AG04449 (cell line): ENCODE measurements around the gene LAMA2.
"Not testable (repeated sequence)": the region's sequence is repeated elsewhere in the genome, so short reads cannot be mapped to it uniquely, and the experiment has no call there.

Experiments used
- CTCF ChIA-PET: fragments of 350-600 bp; formaldehyde crosslinking; extraction: SDS; loops from one replicate; lab custom pipeline; 2021; ENCODE audit warnings: antibody characterized with exemption; lab: Yijun Ruan, JAX
- POLR2A ChIA-PET: fragments of 400-600, 350-600 bp; formaldehyde crosslinking; extraction: SDS; loops from one replicate; lab custom pipeline; 2020; ENCODE audit warnings: antibody characterized with exemption, inconsistent platforms; lab: Yijun Ruan, JAX
- DNase-seq: peaks from one replicate; pipeline ENCODE4 v3.0.0-alpha.2; 2010; ENCODE audit warnings: low read depth, low spot score
- H3K4me3 ChIP-seq: 2 replicates; pipeline ENCODE4 v1.5.1; 2011; ENCODE audit warnings: low read depth, mild to moderate bottlenecking, control low read depth, low read length
- TF ChIP-seq, protein P1 (sequence below): IDR thresholded peaks from one replicate; pipeline ENCODE4 v1.5.1; 2011; ENCODE audit warnings: mild to moderate bottlenecking, moderate library complexity, low read length, control low read depth, inconsistent platforms; ENCODE audit not compliant: insufficient read depth; ENCODE audit errors: missing control alignments

The LAMA2 gene

DNA sequence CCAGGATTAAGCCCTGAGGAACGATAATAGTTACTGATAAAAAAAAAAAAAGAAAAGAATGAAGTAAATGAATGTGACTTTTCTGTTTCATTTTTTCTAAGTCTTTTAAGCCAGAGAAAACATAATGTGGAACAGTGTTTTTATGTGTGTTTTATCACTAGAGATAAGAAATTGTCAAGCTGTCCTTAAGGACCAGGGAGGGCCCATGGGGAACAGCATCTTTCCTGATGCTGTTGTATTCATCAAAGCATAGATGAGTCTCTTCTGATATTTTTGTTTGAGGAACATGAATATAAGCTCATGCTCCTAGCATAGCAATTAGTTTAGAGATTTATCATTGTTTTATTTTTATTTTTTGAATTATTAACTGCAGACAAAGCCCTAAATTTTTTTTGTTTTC lies 150.2 kb downstream of the LAMA2 start:
- TF ChIP-seq, protein P1, sequence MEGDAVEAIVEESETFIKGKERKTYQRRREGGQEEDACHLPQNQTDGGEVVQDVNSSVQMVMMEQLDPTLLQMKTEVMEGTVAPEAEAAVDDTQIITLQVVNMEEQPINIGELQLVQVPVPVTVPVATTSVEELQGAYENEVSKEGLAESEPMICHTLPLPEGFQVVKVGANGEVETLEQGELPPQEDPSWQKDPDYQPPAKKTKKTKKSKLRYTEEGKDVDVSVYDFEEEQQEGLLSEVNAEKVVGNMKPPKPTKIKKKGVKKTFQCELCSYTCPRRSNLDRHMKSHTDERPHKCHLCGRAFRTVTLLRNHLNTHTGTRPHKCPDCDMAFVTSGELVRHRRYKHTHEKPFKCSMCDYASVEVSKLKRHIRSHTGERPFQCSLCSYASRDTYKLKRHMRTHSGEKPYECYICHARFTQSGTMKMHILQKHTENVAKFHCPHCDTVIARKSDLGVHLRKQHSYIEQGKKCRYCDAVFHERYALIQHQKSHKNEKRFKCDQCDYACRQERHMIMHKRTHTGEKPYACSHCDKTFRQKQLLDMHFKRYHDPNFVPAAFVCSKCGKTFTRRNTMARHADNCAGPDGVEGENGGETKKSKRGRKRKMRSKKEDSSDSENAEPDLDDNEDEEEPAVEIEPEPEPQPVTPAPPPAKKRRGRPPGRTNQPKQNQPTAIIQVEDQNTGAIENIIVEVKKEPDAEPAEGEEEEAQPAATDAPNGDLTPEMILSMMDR, result no peak

DNA sequence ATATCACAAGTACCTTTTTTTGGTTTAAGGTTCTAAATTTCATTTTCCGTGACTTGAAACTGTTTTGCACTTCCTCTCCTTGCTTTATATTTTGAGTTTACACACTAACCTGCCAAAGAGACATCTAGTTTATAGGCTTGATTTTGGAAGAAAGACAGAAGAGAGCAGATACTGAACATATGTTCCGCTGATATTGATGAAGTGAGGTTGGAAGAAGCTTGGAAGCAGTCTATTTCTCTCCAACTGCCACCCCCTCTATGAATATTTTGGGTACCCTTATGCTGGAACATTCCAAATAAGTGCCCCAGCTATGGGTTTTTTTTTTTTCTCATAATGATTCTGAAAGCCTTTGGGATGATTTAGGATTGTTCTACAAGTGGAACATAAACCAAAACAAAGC lies 150.6 kb downstream of the LAMA2 start:
- no peak for DNase-seq
- no peak overlapping the region for H3K4me3 ChIP-seq
- ChIA-PET POLR2A (no interaction called here), CTCF (interaction anchor here (1.7 kb wide), 1 partner anchor 9 kb away, joined by 4 read pairs; no protein-coding TSS in a partner anchor)
- TF ChIP-seq, protein P1, result no peak

More for the DNA sequence above, 150.2 kb downstream of the LAMA2 start:
- DNase-seq, result no peak
- no peak overlapping the region for H3K4me3 ChIP-seq
- ChIA-PET POLR2A (no interaction called here), CTCF (interaction anchor here (1.1 to 1.7 kb wide), 2 partner anchors 8 to 27 kb away, joined by 3 to 4 read pairs; no protein-coding TSS in a partner anchor)

DNA sequence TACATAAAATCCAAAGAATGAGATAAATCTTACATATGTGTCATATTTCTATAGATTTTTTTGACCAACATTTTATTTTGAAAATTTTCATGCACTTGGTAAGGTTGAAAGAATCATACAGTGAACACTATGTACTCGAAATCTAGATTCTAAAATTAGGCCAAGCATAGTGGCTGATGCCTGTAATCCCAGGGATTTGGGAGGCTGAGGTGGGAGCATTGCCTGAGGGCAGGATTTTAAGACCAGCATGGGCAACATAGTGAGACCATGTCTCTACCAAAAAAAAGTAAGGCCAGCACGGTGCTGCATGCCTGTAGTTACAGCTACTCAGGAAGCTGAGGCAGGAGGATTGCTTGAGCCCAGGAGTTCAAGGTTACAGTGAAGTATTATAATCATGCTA lies 158.6 kb downstream of the LAMA2 start:
- TF ChIP-seq, protein P1, result no peak
- no peak for DNase-seq
- POLR2A ChIA-PET, result interaction anchor here (0.7 kb wide), 1 partner anchor 78 kb away, joined by 3 read pairs; no protein-coding TSS in a partner anchor
- CTCF ChIA-PET, result no interaction called here
- no peak overlapping the region for H3K4me3 ChIP-seq

DNA sequence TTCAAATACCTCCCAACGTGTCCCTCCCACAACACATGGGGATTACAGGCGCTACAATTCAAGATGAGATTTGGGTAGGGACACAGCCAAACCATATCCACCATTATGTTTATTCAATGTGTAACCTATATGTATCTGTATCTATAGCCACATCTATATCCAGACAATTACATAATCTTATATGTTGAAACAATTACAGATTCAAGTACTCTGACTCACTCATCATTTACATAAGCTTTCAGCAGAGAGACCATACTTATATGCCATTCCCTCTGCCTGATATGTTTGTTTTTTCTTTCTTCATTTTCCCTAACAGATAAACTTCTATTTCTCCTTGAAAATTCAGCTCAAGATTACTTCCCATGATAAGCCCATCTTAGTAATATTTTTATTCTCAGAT lies 163.6 kb downstream of the LAMA2 start:
- H3K4me3 ChIP-seq, result no peak overlapping the region
- TF ChIP-seq, protein P1, result no peak
- DNase-seq, result no peak
- CTCF ChIA-PET, result no interaction called here
- POLR2A ChIA-PET, result no interaction called here

DNA sequence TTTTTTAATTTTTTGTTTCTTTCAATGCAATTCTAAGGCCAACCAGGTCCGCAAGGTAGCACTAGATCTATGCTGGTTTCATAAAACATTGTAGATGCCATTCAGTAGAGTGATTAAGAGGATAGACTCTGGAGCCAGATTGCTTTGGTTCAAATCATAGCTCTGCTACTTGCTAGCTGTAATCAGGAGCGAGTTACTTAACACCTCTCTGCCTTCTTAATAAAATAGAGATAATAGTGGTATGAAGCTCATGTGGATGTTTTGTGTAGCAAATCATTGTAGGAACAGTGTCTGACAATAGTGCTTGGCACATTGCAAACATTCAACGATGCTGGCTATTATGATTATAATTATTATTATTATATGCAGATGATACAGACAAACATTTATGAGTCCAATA lies 164.9 kb downstream of the LAMA2 start:
- TF ChIP-seq, protein P1, result no peak
- no peak for DNase-seq
- ChIA-PET POLR2A (no interaction called here), CTCF (no interaction called here)
- H3K4me3 ChIP-seq, result no peak overlapping the region

DNA sequence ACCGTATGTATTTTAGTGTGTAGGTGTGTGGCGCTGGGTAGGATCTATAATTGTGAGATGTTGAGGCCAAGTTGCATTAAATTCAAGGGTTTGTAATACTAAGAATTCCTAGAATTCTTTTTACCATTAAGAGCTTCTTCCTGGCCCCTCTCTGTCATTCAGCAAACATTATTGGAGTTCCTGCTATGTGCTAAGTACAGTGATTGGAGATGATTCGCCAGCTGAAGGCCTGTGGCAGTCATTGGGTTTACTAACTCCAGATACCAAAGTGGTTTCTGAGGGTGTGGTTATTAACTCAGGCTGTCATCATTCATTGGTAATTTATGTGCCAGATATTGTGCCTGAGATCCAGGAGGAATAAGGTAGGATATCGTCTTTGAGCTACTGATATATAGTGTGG lies 167.1 kb downstream of the LAMA2 start:
- TF ChIP-seq, protein P1, result no peak
- POLR2A ChIA-PET, result no interaction called here
- CTCF ChIA-PET, result no interaction called here
- no peak overlapping the region for H3K4me3 ChIP-seq
- peak; percentile 19 for DNase-seq

DNA sequence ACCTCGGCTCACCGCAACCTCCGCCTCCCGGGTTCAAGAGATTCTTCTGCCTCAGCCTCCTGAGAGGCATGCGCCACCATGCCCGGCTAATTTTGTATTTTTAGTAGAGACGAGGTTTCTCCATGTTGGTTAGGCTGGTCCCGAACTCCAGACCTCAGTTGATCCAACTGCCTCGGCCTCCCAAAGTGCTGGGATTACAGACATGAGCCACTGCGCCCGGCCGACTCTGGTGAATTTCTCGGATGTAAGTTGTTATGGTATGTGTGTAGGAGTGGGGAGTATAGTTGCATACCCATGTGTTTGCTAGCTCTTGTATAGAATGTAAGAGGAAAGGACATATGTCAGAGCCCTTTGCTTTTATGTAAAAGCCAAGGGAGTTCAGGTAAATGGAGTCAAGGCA lies 170.2 kb downstream of the LAMA2 start:
- H3K4me3 ChIP-seq, CTCF ChIA-PET, POLR2A ChIA-PET, DNase-seq: not testable (repeated sequence)
